Prostate gland (tissue), 2 donors: Measurements from ENCODE around the gene NGEF. TPM values are rescaled to one million over a fixed set of nuclear protein-coding genes. Genes with fewer than 3 reads are reported as not detected.

Experiments
- DNase-seq: peaks from one replicate; pipeline ENCODE4 v3.0.0-alpha.2; 2019; ENCODE audit warnings: low spot score
- H3K27ac ChIP-seq, 2 donors: fragments of 200-600 bp; sonication (generic); 2 replicates each; pipeline ENCODE4 v1.5.1; 2017 to 2019
- H3K27me3 ChIP-seq: fragments of 200-600 bp; sonication (generic); replicated peaks from 2 replicates; pipeline ENCODE4 v1.5.1; 2019; ENCODE audit not compliant: insufficient read depth
- H3K36me3 ChIP-seq, 2 donors: fragments of 200-600 bp; sonication (generic); 1 replicate in 1 of 2; 2 replicates in 1 of 2; pipeline versions ENCODE4 v1.5.1 to v1.8.1; 2017 to 2019
- H3K4me1 ChIP-seq: fragments of 200-600 bp; sonication (generic); replicated peaks from 2 replicates; pipeline ENCODE4 v1.5.1; 2019
- H3K4me3 ChIP-seq, 2 donors: fragments of 200-600 bp; sonication (generic); 2 replicates each; pipeline ENCODE4 v1.5.1; 2017 to 2019
- H3K9me3 ChIP-seq: fragments of 200-600 bp; sonication (generic); 2 replicates; pipeline ENCODE4 v1.5.1; 2017
- POLR2A ChIP-seq: fragments of 450-650 bp; IDR thresholded peaks from one replicate; pipeline ENCODE4 v1.6.1; 2016; ENCODE audit warnings: antibody characterized with exemption, mild to moderate bottlenecking
- POLR2AphosphoS5 ChIP-seq: sonication (generic); formaldehyde crosslinking; IDR thresholded peaks from one replicate; pipeline ENCODE4 v1.6.1; 2017; ENCODE audit warnings: antibody characterized with exemption
- WGBS: methylation state at CpG from one replicate; pipeline ENCODE4 v1.1.5; 2018; 5-methylcytosine and 5-hydroxymethylcytosine counted together
- intact Hi-C: fragments of 100-400 bp; cut with DNase I; formaldehyde crosslinking; loops from one replicate; pipeline ENCODE4 v1.14.2; 2022
- total RNA-seq, 2 donors: library from RNA; depleted of rRNA; stranded (reverse); fragments of >200 nt; gene quantifications; one replicate each; pipeline ENCODE4 v1.1.0, GENCODE V29; 2016
- TF ChIP-seq, protein P1 (sequence below), 4 experiments: fragments of 200-600 bp in 2 of 4; fragments of 450-650 bp in 2 of 4; sonication (generic) in 2 of 4; IDR thresholded peaks; 1 replicate in 3 of 4; 2 replicates in 1 of 4; pipeline ENCODE4 v1.5.1; 2016 to 2019; ENCODE audit warnings: antibody characterized with exemption in 4 of 4, mild to moderate bottlenecking in 2 of 4, moderate library complexity in 2 of 4

Gene NGEF
- total RNA-seq, 2 donors from 2014 or later, result 2.0 to 19.0 TPM

GRCh38 chr2:232982926-232983668 lies 30.0 kb downstream of the NGEF start:
- intact Hi-C loops, result no loop called here
- Histone ChIP-seq H3K36me3 (no peaks in the 10 kb centered on the region), H3K9me3 (no peaks in the 10 kb centered on the region), H3K4me1 (no peaks in the 10 kb centered on the region), H3K27ac (no peak overlapping the region), H3K27me3 (no peaks in the 10 kb centered on the region), H3K4me3 (no peak overlapping the region)
- TF ChIP-seq, protein P1, sequence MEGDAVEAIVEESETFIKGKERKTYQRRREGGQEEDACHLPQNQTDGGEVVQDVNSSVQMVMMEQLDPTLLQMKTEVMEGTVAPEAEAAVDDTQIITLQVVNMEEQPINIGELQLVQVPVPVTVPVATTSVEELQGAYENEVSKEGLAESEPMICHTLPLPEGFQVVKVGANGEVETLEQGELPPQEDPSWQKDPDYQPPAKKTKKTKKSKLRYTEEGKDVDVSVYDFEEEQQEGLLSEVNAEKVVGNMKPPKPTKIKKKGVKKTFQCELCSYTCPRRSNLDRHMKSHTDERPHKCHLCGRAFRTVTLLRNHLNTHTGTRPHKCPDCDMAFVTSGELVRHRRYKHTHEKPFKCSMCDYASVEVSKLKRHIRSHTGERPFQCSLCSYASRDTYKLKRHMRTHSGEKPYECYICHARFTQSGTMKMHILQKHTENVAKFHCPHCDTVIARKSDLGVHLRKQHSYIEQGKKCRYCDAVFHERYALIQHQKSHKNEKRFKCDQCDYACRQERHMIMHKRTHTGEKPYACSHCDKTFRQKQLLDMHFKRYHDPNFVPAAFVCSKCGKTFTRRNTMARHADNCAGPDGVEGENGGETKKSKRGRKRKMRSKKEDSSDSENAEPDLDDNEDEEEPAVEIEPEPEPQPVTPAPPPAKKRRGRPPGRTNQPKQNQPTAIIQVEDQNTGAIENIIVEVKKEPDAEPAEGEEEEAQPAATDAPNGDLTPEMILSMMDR (IDR thresholded peaks at IDR 0.05), result no peak
- no peak for TF ChIP-seq POLR2AphosphoS5
- no peak for TF ChIP-seq POLR2A
- DNase-seq, result no peak
- WGBS, result 61% methylated on average over 15 of the region's 15 CpGs

DNA sequence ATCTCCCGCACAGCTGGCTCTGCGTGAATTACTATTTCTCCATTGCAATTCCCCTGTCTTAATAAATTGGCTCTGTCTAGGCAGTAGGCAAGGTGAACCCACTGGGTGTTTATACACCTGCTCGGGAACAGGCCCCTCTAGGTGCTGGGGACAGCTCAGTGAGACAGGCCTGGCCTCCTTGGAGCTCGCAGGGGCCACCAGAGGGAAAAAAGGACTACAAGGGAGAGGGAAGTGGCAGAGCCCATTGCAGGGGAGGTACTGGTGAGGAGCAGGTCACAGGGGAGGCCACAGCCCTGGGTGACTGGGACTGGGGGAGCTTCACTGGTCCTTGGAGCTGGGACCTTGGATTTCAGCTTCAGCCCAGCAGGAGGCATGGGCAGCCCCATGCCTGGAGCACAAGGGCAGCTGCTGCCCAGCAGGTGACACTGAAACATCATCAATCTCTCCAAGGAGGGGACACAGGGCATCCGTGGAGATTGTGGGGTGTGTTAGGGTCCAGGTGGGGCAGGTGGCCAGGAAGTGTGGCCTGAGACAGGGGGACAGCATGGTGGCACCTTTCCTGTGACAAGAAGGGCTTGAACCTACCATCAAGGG lies 31.2 kb downstream of the NGEF start:
- H3K4me1 ChIP-seq, result no peaks in the 10 kb centered on the region
- WGBS, result 70% methylated on average over 5 of the region's 5 CpGs
- DNase-seq, result no peak
- H3K27ac ChIP-seq, result no peak overlapping the region
- H3K27me3 ChIP-seq, result no peaks in the 10 kb centered on the region
- H3K4me3 ChIP-seq, result no peak overlapping the region
- no peaks in the 10 kb centered on the region for H3K36me3 ChIP-seq
- H3K9me3 ChIP-seq, result no peaks in the 10 kb centered on the region
- intact Hi-C loops, result no loop called here
- no peak for TF ChIP-seq POLR2A
- TF ChIP-seq POLR2AphosphoS5, result no peak
- TF ChIP-seq, protein P1 (IDR thresholded peaks at IDR 0.05), result no peak

GRCh38 chr2:232981356-232981755 lies 31.7 kb downstream of the NGEF start:
- TF ChIP-seq, protein P1 (IDR thresholded peaks at IDR 0.05), result no peak
- peak; percentile 50 for TF ChIP-seq POLR2AphosphoS5
- intact Hi-C loops, result no loop called here
- peak; percentile 72 for DNase-seq
- Histone ChIP-seq H3K27me3 (no peaks in the 10 kb centered on the region), H3K27ac (no peak overlapping the region), H3K4me3 (no peak overlapping the region), H3K4me1 (no peaks in the 10 kb centered on the region), H3K36me3 (no peaks in the 10 kb centered on the region), H3K9me3 (no peaks in the 10 kb centered on the region)
- 39% methylated on average over 7 of the region's 7 CpGs for WGBS

GRCh38 chr2:232980683-232981082 lies 32.4 kb downstream of the NGEF start:
- H3K36me3 ChIP-seq, result no peaks in the 10 kb centered on the region
- TF ChIP-seq, protein P1 (IDR thresholded peaks at IDR 0.05), result no peak
- no peak for TF ChIP-seq POLR2AphosphoS5
- no peak for TF ChIP-seq POLR2A
- H3K27me3 ChIP-seq, result no peaks in the 10 kb centered on the region
- H3K4me3 ChIP-seq, result no peak overlapping the region
- H3K27ac ChIP-seq, result no peak overlapping the region
- intact Hi-C loops, result no loop called here
- 85% methylated on average over 7 of the region's 7 CpGs for whole genome bisulfite sequencing
- no peaks in the 10 kb centered on the region for H3K4me1 ChIP-seq
- no peaks in the 10 kb centered on the region for H3K9me3 ChIP-seq
- DNase-seq, result no peak
